SH-SY5Y (cell line): ENCODE measurements around the gene SUN2.

Experiments
- GATA2 ChIP-seq: IDR thresholded peaks from 2 replicates; pipeline ENCODE4 v1.6.1; 2011; ENCODE audit warnings: mild to moderate bottlenecking, low read depth, low read length
- GATA3 ChIP-seq: IDR thresholded peaks from 2 replicates; pipeline ENCODE4 v1.6.1; 2011; ENCODE audit warnings: low read depth, mild to moderate bottlenecking, low read length, moderate library complexity

SUN2 gene

DNA sequence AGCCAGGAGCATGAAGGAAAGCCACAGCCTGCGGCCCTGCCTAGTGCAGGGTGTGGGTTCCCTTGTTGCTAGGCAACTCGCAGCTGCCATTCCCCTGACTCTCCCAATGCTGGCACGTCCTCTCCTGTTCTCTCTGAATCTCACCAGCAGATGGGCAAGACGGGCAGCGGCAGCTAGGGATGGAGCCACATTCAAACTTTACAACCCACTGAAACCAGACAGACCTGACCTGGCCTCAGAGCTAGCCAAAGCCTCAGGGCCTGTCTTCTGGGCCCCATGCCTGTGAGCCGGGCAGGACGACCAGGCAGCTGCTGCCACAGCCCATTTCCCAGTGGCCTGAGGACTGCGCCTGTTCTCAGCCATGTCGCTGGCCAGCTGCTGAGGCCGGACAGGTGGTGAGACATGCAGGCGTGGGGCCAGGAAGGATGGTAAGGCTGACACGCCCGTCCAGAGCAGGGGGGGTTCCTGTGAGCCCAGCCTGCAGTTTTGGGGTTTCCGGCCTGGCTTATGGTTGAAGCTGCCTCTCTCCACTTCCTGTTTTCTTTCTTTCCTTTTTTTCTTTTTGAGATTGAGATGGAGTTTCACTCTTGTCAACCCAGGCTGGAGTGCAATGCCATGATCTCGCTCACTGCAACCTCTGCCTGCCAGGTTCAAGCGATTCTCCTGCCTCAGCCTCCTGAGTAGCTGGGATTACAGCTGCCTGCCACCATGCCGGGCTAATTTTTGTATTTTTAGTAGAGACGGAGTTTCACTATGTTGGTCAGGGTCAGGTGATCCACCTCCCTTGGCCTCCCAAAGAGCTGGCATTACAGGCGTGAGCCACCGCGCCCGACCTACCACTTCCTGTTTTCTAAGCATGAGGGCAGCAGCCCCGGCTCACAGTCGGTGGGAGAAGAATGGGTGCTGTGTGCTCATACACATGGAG, 4.1 kb downstream of the SUN2 start:
- TF ChIP-seq GATA3 (no peak), GATA2 (no peak)

DNA sequence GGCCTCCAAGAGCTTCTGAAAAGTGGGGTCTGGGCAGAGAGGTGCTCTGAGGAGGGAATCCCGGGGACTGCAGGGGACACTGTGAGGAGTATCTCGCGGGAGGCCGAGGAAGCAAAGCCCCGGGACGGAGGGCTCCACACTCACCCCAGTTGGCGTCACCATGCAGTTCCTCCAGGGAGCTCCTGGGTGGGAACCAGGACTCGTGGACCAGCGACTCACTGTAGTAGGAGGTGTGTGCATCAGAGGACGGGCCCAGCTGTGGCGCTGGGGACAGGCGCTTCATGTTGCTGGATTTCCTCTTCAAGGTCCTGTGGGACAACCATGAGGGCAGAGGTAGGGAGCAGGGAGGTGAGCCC, 4.8 kb downstream of the SUN2 start:
- TF ChIP-seq GATA3 (no peak), GATA2 (no peak)

DNA sequence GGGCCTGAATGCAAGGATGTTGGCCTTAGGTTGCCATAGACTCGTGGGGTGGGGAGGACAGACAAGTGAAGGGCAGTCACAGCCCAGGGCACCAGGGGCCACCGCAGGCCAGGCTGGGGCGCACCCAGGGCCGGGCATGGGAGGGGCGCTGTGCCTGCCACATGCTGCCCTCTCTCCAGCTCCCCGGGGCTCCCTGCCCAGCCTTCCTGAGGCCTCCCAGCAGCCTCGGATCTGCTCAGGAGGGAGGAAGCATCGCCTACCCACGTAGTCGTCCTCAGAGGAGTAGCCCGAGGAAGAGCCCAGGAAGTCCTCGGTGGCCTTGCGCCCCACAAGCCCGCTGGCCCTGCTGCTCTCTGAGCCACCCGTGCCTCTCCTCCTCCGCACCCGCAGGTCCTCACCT, 5.2 kb downstream of the SUN2 start:
- TF ChIP-seq GATA3 (no peak), GATA2 (no peak)

DNA sequence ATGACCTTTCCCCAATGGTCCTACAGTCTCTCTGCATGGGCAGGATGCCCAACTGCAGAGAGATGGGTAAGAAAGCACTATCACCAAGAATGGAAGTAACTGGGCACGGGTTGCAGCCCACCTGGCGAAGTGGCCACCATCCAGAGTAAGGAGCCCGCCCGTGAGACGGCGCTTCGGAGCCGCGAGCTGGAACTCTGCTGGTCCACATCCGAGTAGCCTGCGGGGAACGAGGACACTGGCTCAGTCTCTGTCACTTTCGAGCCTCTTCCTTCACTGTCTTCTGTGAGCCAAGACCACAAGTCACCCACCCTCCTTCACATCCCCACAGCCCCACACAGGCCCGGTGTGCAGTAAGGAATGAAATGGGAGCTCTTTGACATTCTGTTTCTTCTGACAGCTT, 5.7 kb downstream of the SUN2 start:
- TF ChIP-seq GATA3 (no peak), GATA2 (no peak)

DNA sequence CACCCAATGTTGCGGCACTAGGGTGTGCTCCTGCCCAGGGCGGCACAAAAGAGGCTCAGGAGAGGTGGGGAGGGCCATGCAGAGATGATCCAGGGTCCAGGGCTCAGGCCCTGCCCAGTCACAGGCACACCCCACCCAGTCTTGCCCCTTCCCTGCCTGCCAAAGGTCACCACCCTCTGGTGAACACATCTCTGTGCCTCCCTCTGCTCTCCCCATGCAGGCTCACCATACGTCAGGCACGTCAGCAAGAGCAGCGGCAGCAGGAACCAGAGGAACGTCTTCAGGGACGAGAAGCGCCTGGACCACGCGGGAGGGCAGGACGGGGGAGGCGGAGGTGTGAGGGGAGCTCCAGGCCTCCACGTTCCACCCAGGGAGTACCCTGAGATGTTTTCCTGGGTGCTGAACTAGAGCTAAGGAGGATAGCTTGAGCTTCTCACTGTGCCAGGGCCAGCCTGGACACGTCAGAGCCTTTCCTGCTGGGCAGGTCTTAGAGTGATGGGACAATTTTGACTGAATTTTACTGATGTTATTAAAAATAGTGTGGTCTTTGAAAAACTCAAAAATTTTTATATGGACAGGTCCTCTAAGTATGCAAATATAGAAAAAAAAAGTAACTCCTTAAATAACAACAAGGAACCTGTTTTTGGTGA, 7.2 kb downstream of the SUN2 start:
- TF ChIP-seq GATA3 (no peak), GATA2 (no peak)

DNA sequence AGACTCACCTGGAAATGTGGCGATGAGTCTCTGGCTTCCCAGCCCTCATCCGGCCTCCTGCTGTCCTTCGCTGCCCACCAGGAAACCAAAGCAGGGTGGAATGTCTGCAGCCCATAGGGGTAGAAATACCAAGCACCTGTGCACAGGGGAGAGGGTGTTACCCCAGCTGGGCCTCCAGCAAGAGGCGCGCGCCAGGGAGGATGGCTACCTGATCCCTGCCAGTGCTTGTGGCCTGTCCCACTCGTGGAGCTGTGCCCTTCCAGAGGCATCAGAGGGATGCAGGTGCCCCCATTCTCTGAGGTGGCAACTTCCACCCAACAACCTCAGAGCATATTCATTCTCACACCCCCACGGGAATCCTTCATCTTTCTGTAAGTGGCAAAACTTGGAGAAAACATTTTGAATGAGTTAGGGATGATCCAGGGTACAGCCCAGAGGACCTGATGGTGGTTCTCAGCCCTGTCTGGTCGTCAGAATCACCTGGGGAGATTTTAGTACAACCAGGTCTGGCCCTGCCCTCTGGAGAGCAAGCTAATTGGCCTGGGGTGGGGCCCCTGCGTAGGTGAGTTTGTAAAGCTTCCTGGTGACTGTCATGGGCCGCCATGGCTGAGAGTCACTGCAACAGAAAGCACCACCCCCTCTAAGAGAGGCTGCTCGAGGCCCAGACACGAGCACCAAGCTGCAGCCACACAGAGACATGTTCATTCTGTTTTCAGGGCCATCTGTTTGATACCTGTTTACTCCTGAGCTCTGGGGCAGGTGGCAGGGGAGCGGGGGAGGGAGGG, 9.9 kb downstream of the SUN2 start:
- TF ChIP-seq GATA2 (no peak), GATA3 (no peak)

DNA sequence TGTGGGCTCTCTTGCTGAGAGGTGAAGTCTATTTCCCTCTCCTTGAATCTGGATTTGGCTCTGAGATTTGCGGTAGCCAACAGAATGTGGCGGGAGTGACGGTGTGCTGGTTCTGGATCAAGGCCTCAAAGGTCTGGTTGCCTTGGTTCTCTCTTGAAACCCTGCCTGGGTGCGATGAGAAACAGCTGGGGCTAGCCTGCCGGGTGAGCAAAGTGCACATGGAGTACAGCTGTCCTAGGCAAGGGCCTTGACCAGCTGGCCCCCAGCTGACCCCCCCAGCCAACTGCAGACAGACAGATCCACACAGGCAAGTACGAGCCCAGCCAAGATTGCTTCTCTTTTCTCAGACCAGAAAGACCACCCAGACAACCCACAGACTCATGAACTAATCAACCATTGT, 10.8 kb downstream of the SUN2 start:
- no peak for TF ChIP-seq GATA3
- TF ChIP-seq GATA2 = no peak

DNA sequence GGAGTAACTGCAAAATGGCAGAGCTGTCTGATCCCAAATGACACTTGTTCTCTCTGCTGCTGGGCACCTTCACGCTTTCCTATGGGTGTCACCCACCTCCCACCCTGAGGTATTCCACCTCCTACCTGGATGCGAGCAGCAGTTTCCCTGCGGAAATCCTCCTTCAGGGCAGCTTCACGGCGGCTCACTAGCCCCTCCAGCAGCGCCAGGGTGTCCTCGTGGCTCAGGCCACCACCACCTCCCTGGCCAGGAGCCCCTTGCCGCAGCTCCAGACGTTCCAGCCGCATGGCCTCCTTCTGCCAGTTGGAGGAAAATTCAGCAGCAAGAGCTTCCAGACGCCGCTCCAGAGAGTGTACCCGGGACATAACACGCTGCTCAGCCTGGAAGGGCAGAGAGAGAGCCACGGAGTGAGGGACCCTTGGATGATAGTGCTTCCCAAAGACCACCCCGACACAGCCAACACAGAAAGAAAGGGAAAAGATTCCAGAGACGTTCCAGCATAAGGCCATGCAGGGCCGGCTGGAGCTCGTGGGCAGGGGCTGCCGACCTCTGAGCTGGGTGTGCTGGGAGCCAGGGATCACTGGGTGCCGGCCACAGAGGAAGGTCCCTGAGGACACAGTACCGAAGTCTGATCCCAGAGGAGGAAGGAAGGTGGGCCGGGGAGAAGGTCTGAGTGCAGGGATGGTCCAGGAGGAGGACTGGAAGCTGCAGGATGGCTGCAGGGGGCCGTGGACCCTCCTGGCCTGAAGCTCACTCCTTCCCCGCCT, 13.4 kb downstream of the SUN2 start:
- TF ChIP-seq GATA3 (no peak), GATA2 (no peak)

DNA sequence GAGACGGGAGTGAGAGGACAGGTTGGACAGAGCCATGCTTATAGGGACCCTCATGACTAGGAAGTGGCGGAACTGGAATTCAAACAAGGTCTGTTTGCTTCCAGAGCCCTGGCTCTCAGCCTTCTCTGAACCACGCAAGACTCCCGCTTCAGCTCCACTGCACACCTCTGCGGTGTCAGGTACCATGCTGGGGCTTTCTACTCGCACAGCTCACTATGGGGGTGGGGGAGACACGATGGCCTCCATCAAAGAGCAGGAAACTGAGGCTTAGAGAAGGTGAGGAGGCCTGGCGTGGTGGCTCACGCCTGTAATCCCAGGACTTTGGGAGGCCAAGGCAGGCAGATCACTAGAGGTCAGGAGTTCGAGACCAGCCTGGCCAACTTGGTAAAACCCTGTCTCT, 14.2 kb downstream of the SUN2 start:
- TF ChIP-seq GATA2 = no peak
- no peak for TF ChIP-seq GATA3

DNA sequence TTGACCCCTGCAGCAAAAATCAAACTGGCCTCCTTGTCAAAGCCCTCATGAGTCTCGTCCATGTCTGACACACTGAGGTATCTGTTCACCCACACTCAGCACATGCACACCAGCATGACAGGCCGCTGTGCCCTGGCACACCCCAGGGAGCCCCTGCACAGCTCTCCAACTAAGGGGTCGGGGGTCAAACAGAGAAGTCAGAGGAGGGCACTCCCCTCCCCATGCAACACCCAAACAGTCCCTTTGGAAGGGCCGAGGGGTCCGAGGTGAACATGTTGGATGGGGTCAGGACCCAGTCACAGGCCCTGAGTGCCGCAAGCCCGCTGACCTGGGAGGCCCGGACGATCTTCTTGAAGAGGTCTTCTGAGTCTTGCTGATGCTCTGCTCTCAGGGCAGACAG, 14.6 kb downstream of the SUN2 start:
- TF ChIP-seq GATA3 (no peak), GATA2 (no peak)

DNA sequence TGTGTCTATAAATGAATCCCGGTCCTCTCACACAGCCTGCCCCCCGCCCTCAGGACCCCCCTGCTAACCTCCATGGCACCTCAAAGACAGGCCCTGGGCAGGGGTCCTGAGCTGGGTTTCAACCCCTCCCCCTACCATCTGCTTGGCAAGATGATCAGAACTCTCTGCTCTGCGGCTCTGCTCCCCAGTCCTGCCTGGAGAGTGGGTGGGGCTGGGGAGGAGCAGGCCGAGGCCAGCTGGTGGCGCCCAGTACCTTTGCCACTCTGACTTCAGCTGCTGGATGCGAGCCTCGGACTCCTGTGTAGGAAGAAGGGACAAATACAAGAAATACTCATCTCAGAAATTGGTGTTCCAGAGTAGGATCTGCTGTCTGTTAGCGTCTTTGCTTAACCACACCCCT, 15.0 kb downstream of the SUN2 start:
- TF ChIP-seq GATA2 (no peak), GATA3 (no peak)

DNA sequence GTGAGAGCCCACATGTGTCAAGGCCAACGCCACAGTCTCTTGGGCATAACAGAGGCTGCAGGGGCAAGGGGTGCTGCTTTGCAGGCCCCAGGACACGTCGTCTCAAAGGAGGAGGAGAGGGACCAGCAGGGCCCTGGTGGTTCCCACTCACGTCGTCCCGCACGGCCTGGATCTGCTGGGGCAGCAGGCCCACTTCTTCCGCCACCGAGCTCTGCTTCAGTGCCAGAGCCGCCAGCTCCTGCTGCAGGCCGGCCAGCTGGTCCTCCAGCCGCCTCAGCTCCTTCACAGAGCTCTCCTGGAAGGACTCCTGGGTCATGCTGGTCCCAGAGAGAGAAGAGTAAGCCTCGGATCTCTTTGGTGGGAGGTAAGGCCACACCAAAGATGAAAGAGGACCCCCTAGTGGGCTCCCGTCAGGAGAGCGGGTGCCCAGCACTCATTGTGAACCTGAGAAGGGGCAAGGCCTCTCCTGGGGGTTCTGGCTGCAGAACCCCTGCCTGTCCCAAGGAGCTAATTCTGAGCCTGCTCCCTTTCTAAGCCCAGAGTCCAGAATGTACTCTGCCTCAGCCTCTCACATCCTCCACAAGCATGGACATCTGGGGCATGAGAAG, 15.6 kb downstream of the SUN2 start:
- TF ChIP-seq GATA3 (no peak), GATA2 (no peak)

DNA sequence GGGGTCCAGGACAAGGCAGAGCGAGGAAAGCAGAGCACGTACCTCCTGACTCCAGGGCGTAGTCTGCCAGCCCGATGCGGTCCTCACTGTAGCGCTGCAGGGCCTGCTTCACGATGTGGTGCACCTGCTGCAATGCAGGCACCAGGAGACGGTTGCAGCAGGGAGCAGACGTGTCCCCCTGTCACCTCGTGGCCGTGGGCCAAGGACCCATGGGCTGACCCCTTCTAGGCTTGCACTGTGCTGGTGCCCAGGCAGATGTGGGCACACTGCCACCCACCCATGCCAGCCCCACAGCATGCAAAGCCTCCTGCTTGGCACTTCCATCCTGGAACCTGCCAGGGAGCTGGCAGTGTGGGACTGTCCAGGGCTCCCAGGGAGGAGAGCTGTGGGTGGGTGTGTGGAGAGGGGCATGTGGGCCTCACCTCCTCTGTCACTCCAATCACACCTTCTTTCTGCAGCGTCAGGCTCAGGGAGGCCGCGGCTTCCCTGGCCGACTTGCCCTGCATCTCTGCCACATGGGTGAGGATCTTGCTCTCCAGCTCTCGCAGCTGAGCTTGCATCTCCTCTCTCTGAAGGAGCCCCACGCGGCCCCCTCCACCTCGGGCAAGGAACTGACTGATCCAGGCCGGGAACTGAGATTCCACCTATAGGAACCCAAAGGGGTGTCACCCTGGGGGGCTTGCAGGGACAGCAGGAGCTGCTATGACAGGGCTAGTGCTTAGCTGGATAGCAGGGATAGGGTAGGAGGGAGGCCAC, 16.3 kb downstream of the SUN2 start:
- TF ChIP-seq GATA2 = no peak
- TF ChIP-seq GATA3 = no peak
